HEK293T (cell line): Measurements from ENCODE around the gene GLIPR2.

Source experiments
- ARNT ChIP-seq: fragments of 450-650 bp; IDR thresholded peaks from 2 replicates; pipeline ENCODE4 v1.6.1; 2017; ENCODE audit warnings: mild to moderate bottlenecking
- HDGF ChIP-seq: fragments of 450-650 bp; IDR thresholded peaks from 2 replicates; pipeline ENCODE4 v1.6.1; 2017; ENCODE audit warnings: antibody characterized with exemption, borderline replicate concordance

GRCh38 chr9:36211510-36211909 lies 75.0 kb downstream of the GLIPR2 start:
- TF ChIP-seq ARNT (no peak), HDGF (no peak)
